Activated CD8-positive, alpha-beta memory T cell treated with anti-CD3 and anti-CD28 coated beads, Interleukin-2, amount 50 U/mL, for 24 hours (primary cell): ENCODE results near the gene GALR1.
"Not testable (repeated sequence)": the region's sequence is repeated elsewhere in the genome, so short reads cannot be mapped to it uniquely, and the experiment has no call there.

Experiments used
- DNase-seq: peaks from one replicate; pipeline ENCODE4 v3.0.0-alpha.2; 2020; ENCODE audit errors: extremely low read depth

Gene GALR1

DNA sequence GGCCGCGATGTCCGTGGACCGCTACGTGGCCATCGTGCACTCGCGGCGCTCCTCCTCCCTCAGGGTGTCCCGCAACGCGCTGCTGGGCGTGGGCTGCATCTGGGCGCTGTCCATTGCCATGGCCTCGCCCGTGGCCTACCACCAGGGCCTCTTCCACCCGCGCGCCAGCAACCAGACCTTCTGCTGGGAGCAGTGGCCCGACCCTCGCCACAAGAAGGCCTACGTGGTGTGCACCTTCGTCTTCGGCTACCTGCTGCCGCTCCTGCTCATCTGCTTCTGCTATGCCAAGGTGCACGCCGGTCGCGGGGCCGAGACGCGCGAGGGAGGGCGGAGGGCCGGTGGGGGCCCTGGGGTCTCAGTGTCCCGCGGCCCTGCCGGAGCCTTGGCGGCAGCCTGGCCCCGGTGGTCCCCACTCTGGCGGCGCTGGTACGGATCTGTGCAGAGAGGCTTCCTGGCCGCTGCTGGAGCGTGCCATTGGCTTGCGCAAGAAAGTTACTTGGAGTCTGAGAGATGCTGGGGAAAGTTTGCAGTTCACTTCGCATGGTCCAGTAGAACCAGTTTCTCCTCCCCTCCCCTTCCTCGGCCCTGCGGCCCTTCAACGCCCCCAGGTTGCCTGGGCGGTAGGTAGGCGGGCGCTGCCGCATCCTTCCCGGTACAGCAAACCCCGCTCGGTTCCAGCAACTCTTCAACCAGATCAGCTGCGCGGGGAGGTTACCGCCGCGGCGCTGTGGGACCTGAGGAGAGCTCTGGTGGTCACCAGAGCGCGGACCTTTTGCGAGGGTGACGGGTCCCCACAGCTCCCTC is 1.5 kb downstream of the GALR1 start:
- no peak for DNase-seq

- DNase-seq: no peak
Observed at GRCh38 chr18:77251730-77252050, 2.0 kb downstream of the GALR1 start.

GRCh38 chr18:77254711-77255405 is 5.2 kb downstream of the GALR1 start:
- DNase-seq: no peak

DNA sequence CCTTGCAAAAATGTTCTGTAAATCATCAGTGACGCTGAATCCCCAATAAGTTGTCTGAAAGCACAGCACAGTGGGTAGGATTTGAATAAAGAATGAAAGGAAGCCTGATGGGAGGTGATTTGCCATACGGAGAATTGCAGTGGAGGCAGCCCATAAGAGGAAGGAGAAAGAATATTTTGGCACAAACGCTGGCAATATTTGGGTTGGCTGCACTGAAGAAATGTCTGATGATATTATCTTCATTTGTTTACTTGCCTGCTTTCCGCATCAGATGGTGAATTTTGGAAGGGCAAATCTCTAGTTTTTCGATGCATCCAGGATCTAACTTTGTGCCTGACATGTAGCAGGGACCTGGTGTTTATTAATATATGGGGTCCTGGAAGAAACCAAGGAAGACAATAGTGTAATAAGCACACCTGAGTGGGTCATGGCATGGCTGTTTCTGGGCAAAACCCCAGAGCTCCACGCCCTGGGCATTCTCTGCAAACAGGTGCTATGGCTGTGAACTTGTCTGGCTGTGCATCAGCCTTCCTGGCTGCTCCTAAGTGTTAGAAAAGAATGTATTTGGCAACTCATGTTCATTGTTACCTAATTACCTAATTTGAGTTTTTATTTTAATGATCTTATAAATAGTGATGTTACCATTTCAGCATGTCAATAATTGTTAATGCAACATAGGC is 5.9 kb downstream of the GALR1 start:
- DNase-seq: no peak

GRCh38 chr18:77262643-77263465 is 13.2 kb downstream of the GALR1 start:
- no peak for DNase-seq

DNA sequence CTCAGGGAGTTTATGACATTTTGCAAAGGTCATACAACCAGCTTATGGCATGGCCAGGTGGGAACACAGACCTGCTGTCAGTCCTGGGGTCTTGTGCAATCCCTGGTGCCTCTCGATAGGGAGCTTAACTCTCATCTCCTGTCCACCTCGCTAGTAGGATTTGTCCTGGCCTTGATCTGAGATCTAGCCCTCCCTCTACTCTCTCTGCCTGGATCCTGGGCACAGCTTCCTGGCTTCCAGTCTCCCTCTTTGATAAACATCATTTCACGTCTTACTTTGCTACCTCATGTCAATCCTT is 13.8 kb downstream of the GALR1 start:
- no peak for DNase-seq

GRCh38 chr18:77267969-77268368 is 18.3 kb downstream of the GALR1 start:
- DNase-seq: no peak

DNA sequence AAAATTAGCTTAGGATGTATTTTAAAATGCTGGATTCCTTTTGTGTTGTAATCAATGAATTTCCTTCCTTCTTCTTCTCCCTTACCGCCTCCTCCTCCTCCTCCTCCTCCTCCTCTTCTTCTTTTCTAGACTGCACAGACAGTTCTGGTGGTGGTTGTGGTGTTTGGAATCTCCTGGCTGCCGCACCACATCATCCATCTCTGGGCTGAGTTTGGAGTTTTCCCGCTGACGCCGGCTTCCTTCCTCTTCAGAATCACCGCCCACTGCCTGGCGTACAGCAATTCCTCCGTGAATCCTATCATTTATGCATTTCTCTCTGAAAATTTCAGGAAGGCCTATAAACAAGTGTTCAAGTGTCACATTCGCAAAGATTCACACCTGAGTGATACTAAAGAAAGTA is 18.8 kb downstream of the GALR1 start:
- DNase-seq: no peak

- DNase-seq: no peak
Observed at GRCh38 chr18:77271576-77272481, 22.2 kb downstream of the GALR1 start.

GRCh38 chr18:77290841-77291240 is 41.2 kb downstream of the GALR1 start:
- DNase-seq: not testable (repeated sequence)

- no peak for DNase-seq
Observed at GRCh38 chr18:77298172-77298571, 48.5 kb downstream of the GALR1 start.

DNA sequence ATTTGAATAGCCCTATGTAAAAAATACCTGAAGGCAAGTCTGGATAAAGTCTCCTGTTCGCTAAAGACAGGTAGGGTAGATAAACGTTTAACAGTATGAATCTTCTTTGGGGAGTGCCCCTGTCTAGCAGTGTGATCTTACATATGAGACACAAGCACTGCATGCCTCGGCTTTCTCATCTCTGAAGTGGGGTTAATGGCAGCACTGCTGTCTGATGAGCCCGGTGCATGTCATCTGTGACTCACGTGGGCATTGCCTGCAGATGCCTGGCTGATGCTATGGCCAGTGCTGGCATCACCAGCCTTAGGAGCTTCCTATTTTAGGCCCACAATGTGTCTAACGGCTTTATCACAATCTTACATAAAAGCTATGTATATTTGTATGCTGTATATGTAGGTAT is 50.1 kb downstream of the GALR1 start:
- DNase-seq: no peak

- DNase-seq: no peak
Observed at GRCh38 chr18:77300579-77300978, 50.9 kb downstream of the GALR1 start.

- no peak for DNase-seq
Observed at GRCh38 chr18:77304268-77304667, 54.6 kb downstream of the GALR1 start.

DNA sequence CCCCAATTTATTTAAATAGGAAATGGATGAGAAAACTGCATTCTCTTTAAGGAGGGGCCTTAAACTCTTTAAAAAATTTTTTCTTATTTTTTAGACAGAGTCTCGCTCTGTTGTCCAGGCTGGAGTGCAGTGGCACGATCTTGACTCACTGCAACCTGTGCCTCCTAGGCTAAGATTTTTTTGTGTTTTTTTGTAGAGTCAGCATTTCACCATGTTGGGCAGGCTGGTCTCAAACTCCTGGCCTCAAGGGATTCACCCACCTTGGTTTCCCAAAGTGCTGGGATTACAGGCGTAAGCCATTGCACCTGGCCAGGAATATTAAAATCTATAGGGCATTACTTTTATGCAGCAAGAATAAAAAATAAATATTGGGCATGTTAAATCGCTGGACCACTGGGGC is 56.0 kb downstream of the GALR1 start:
- DNase-seq: no peak

- no peak for DNase-seq
Observed at GRCh38 chr18:77308216-77308615, 58.6 kb downstream of the GALR1 start.

DNA sequence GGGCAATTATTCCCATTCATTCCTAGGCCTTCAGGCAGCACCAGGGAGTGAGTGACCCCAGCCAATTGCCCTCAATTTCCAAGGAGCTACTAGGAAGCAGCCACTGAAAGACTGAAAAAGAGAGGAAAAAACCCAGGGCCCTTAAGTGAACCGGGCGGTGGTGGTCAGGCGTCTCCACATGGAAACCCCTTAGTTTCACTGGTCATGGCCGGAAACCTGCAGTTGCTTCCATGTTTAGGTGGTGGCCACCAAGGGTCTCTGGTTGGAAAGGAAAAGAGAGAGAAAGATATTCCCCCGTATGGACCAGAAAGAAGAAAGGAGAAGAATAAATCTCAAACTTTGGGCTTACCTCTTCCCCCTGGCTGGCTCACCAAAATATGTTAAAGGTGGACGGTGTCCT is 64.9 kb downstream of the GALR1 start:
- no peak for DNase-seq

DNA sequence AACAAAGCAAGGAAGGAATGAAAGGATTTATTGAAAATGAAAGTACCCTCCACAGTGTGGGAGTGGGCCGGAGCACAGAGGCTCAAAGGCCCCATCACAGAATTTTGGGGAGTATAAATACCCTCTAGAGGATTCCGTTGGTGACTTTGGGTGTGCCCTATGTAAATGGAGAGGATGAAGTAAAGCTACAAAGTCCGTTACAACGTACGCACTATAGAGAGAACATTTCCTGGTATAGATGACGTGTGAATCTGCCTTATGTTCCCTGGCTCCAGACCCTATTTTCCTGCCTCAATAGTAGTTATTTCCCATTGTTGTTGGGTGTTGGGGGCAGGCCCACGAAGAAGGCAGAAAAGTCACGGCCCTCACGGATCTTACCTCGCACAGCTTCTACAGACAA is 65.3 kb downstream of the GALR1 start:
- DNase-seq: no peak

- DNase-seq: no peak
Observed at GRCh38 chr18:77316008-77316407, 66.4 kb downstream of the GALR1 start.

GRCh38 chr18:77316641-77317040 is 67.0 kb downstream of the GALR1 start:
- no peak for DNase-seq

GRCh38 chr18:77320971-77321559 is 71.4 kb downstream of the GALR1 start:
- no peak for DNase-seq
